HepG2 (cell line): ENCODE measurements around the gene CTAGE6.
"Not testable (repeated sequence)": the region's sequence is repeated elsewhere in the genome, so short reads cannot be mapped to it uniquely, and the experiment has no call there.

ENCODE experiments used
- FOSL2 ChIP-seq: sonication (generic); formaldehyde crosslinking; IDR thresholded peaks from 2 replicates; pipeline ENCODE4 v1.4.0; 2020; ENCODE audit warnings: missing genetic modification reagents
- JUNB ChIP-seq: sonication (generic); formaldehyde crosslinking; IDR thresholded peaks from 2 replicates; pipeline ENCODE4 v1.8.0; 2022; ENCODE audit warnings: missing genetic modification reagents, mild to moderate bottlenecking, borderline replicate concordance
- MAFG ChIP-seq: sonication (generic); formaldehyde crosslinking; IDR thresholded peaks from 2 replicates; pipeline ENCODE4 v1.5.1; 2020; ENCODE audit warnings: mild to moderate bottlenecking, missing genetic modification reagents
- TF ChIP-seq, protein P1 (sequence below): sonication (generic); formaldehyde crosslinking; IDR thresholded peaks from 2 replicates; pipeline ENCODE4 v1.5.0; 2020; ENCODE audit warnings: mild to moderate bottlenecking, missing genetic modification reagents, moderate library complexity

DNA sequence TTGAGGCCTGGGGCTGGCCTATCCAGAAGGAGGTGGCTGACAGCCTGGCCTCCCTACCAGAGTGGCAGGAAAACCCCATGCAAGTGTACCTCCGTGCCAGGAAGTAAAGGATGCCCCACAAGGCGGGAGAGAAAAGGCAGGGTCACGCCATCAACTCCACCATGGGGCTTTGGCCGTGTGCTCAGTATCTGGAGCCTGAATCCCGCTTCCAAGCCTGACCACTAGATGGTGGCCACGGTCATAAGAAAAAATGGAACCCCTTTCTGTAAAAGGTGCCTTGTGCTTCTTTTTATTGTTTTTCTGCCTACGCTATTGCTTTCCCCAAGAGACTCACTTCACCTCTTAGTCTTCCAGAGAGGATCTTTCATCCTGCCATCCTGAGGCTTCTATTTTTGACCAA, 29.9 kb downstream of the CTAGE6 start:
- not testable (repeated sequence) for TF ChIP-seq JUNB (CRISPR knock-in tag); MAFG; FOSL2 (CRISPR knock-in tag)
- TF ChIP-seq, protein P1, sequence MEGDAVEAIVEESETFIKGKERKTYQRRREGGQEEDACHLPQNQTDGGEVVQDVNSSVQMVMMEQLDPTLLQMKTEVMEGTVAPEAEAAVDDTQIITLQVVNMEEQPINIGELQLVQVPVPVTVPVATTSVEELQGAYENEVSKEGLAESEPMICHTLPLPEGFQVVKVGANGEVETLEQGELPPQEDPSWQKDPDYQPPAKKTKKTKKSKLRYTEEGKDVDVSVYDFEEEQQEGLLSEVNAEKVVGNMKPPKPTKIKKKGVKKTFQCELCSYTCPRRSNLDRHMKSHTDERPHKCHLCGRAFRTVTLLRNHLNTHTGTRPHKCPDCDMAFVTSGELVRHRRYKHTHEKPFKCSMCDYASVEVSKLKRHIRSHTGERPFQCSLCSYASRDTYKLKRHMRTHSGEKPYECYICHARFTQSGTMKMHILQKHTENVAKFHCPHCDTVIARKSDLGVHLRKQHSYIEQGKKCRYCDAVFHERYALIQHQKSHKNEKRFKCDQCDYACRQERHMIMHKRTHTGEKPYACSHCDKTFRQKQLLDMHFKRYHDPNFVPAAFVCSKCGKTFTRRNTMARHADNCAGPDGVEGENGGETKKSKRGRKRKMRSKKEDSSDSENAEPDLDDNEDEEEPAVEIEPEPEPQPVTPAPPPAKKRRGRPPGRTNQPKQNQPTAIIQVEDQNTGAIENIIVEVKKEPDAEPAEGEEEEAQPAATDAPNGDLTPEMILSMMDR (CRISPR knock-in tag) = not testable (repeated sequence)
